Subcutaneous adipose tissue (tissue), 4 donors: ENCODE data around the gene DUSP8. TPM values are rescaled to one million over a fixed set of nuclear protein-coding genes. Genes with fewer than 3 reads are reported as not detected.

Source experiments
- total RNA-seq, 4 donors: library from RNA; depleted of rRNA; stranded (reverse); fragments of >200 nt; gene quantifications; one replicate each; pipeline ENCODE4 v1.1.0, GENCODE V29; 2016
- TF ChIP-seq, protein P1 (sequence below): fragments of 450-650 bp; IDR thresholded peaks from one replicate; pipeline ENCODE4 v1.5.1; 2016; ENCODE audit warnings: low read depth, mild to moderate bottlenecking, control low read depth, antibody characterized with exemption, moderate library complexity

DUSP8 gene
- total RNA-seq, 4 donors from 2014 or later: 0.22 to 2.3 (median 0.74) TPM

DNA sequence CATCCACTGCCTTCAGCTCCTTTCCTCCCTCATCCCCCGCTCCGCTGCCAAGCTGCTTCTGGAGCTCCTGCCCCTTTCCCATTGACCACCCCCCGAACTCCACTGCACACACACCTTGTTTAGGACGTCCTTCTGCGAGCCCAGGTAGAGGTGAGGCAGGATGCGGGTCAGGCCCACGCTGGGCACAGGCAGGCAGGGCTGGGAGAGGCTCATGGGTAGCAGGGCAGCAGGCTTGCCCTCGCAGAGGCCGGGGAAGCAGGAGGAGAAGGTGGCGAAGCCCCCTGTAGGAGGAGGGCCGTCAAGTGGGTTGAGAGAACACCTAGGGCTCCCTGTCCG lies 13.3 kb downstream of the DUSP8 start:
- TF ChIP-seq, protein P1, sequence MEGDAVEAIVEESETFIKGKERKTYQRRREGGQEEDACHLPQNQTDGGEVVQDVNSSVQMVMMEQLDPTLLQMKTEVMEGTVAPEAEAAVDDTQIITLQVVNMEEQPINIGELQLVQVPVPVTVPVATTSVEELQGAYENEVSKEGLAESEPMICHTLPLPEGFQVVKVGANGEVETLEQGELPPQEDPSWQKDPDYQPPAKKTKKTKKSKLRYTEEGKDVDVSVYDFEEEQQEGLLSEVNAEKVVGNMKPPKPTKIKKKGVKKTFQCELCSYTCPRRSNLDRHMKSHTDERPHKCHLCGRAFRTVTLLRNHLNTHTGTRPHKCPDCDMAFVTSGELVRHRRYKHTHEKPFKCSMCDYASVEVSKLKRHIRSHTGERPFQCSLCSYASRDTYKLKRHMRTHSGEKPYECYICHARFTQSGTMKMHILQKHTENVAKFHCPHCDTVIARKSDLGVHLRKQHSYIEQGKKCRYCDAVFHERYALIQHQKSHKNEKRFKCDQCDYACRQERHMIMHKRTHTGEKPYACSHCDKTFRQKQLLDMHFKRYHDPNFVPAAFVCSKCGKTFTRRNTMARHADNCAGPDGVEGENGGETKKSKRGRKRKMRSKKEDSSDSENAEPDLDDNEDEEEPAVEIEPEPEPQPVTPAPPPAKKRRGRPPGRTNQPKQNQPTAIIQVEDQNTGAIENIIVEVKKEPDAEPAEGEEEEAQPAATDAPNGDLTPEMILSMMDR: no peak

DNA sequence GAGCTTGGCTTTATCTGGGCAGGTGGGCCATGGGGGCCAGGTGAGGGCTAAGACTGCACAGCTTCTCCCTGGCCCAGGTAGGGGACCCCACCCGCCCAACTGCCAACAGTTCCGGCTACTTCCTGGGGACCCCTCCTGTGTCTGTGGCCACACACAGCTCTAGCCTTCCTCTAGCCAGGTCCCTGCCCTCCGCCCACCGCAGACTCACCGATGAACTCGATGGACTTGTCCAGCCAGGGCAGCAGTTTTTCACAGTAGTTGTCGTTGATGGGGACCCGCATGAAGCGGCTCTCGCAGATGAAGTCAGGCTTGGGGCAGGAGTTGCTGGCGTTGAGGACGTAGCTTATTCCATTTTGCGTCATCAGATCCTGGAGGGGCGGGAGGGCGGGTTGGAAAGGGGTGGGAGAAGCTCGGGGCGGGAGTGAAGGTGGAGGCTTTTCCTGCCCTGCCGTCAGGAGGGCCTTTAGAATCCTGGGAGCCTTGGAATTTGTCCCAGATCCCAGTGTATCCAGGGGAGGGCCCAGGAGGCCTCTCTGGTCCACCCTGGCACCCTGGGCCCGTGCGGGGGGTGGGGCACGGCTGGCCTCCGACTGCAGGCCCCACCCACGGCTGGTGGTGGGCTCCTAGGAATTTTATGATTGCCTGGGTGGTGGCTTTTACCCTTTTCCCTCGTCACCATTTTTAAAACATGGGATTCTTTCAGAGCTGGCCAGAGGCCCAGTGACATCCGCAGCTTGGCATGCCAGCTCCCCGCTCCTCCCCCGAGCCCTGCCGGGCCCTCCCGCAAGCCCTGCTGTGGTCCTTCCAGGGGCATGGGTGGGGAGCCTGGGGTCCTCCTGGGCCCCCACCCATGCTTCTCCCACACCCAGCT lies 13.9 kb downstream of the DUSP8 start:
- TF ChIP-seq, protein P1: no peak

DNA sequence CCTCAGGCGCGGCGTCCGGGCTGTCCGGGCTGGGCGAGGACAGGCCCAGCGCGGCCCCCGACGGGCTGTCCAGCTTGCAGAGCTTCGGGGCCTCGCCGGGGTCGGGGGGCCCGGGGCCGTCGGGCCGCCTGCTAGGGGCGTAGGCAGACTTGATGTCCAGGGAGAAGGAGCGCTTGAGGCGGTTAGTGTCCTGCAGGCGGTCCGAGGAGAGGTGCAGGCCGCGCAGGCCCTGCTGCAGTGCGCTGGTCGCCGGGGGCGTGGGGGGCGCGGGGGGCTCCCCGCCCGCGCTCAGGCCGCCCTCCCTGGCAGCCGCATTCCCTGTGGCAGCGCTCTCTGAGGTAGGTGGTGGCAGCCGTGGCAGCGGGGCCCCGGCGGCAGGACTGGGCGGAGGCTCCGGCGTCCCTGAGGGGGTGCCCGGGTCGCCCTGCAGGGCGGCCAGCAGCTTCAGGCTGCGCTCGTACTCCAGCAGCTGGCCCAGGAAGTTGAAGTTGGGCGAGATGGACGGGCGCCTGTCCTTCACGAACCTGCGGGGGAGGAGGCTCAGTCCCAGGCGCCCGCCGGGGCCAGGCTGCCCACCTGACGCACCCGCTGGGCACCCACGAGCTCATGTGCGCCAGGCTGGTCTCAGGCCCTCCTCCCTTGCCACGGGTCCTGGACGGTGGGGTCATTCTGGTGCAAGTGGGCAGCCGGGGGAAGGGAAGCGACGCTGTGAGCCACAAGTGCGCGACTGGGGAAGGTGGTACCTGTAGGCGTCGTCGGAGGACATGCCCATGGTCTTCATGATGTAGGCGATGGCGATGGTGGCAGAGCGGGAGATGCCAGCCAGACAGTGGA lies 14.8 kb downstream of the DUSP8 start:
- TF ChIP-seq, protein P1: no peak

DNA sequence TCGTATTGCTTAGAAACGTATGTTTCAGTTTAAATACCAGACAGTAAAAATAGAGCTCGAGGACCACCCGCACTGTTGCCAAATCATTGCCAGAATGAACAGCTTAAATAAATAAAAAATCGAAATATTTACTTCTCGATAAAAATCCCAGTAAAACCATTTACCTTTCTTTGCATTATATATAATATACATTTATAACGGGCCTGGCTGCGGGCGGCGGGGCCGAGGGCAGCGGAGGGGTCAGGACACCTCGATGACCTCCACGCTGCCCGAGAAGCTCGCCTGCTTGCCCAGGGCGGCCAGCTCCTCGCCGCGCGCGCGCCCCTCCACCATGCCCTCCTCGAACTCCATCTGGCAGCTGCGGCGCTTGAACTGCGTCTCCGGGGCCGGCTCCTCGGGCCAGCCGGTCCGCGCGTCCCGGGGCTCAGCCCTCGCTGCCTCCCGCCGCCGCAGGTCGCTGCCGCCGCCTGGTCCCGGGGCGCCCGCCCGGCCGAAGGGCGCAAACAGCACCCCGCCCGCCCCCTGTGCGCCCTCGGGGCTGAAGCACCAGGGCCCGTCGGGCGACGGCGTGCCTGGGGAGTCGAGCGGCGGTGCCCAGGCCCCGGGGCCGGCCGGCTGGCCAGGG lies 15.7 kb downstream of the DUSP8 start:
- TF ChIP-seq, protein P1: no peak

DNA sequence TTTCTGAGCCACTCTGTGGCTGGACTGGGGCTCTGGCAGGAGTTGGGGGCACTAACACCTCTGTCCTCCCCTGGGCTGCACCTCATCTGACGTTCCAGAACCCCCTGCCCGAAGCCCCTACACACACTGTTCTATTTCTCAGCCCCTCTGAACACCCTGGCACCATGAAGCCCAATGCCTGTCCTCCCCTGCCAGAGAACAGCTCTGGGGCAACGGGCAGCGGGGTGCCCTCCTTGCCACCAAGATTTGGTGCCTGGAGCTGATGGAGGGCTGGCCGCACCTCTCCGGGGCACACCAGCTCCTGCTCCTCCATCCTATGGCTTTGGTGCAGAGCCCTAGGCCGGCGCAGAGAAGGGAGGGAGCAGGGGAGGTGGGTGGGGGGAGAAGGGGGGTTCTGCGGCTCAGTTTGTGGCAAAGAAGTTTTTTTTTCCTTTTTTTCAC lies 16.3 kb downstream of the DUSP8 start:
- TF ChIP-seq, protein P1: no peak

DNA sequence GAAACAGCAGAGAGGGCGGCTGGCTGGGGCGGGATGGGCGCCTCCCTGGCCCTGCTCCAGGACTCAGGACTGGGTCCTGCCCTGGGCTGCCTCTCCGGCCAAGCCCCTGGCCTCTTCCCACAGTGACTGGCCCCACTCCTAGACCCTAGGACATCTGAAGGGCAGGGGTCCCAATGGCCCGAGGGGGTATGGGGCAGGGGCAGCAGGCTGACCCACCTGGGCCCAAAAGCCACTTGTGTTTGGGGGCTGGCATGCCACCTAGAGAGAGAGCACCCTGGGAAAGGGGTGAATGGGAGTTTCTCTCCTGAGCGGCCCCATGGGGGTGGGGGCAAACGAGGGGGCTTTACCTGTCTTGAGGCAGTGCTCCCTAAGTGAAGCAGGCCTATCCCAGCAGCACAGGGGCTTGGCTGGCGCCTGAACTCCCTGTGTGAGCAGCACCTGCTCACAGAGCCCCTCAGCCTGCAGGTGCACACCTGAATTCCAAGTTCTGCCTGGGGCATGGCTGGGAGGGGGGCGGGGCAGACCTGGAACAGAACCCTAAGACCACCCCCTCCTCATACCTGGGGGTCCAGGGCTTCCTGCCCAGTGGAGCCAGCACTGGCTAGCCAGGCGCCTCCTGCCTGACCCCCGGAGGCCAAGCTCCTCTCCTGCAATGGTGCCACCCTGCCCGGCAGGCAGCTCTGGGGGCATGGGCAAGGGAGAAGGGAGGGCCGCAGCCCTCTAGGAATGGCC lies 16.9 kb downstream of the DUSP8 start:
- TF ChIP-seq, protein P1: no peak
